Mesodermal cell (in vitro differentiated cells): ENCODE results near the gene ZNF778.
"Not testable (repeated sequence)": the region's sequence is repeated elsewhere in the genome, so short reads cannot be mapped to it uniquely, and the experiment has no call there.

Experiments used
- H3K27ac ChIP-seq: 2 replicates; pipeline ENCODE4 v1.7.0; 2013; ENCODE audit warnings: mild to moderate bottlenecking, low read depth, low read length, moderate library complexity; ENCODE audit not compliant: severe bottlenecking
- H3K36me3 ChIP-seq: 2 replicates; pipeline ENCODE4 v1.7.1; 2013; ENCODE audit warnings: mild to moderate bottlenecking, low read length, moderate library complexity; ENCODE audit not compliant: control insufficient read depth, insufficient read depth
- H3K4me1 ChIP-seq: one replicate; pipeline ENCODE4 v1.7.1; 2013; ENCODE audit warnings: mild to moderate bottlenecking, low read length; ENCODE audit not compliant: insufficient read depth, control insufficient read depth, poor library complexity, severe bottlenecking
- H3K4me3 ChIP-seq: 2 replicates; pipeline ENCODE4 v1.7.0; 2013; ENCODE audit warnings: low read length, control low read depth, mild to moderate bottlenecking; ENCODE audit not compliant: insufficient read depth, poor library complexity, severe bottlenecking; ENCODE audit errors: extremely low read depth
- H3K9me3 ChIP-seq: 2 replicates; pipeline ENCODE4 v1.7.1; 2013; ENCODE audit warnings: mild to moderate bottlenecking, low read length, moderate library complexity; ENCODE audit not compliant: control insufficient read depth
- WGBS, 2 experiments: methylation state at CpG; one replicate each; pipeline ENCODE4 v1.1.5; 2013; ENCODE audit warnings: missing lambda C conversion rate in 2 of 2; ENCODE audit not compliant: insufficient coverage in 2 of 2; 5-methylcytosine and 5-hydroxymethylcytosine counted together

The ZNF778 gene

GRCh38 chr16:89247734-89248075, 30.2 kb downstream of the ZNF778 start:
- H3K27ac ChIP-seq, H3K4me1 ChIP-seq, H3K36me3 ChIP-seq: not testable (repeated sequence)
- 1% methylated on average over 33 to 40 of the region's 45 CpGs for WGBS, 2 experiments
- Histone ChIP-seq H3K9me3 (peaks cover 16% of the 10 kb centered on the region), H3K4me3 (peak overlapping the region; percentile 49)

- Histone ChIP-seq H3K36me3 (no peaks in the 10 kb centered on the region), H3K27ac (no peak overlapping the region), H3K4me1 (no peaks in the 10 kb centered on the region), H3K4me3 (peak overlapping the region; percentile 49), H3K9me3 (peaks cover 18% of the 10 kb centered on the region)
- 80 to 86% methylated on average over 60 to 68 of the region's 69 CpGs for WGBS, 2 experiments
Observed at GRCh38 chr16:89248196-89248982, 30.9 kb downstream of the ZNF778 start.

GRCh38 chr16:89253548-89254287, 36.2 kb downstream of the ZNF778 start:
- H3K27ac ChIP-seq, result no peak overlapping the region
- H3K4me3 ChIP-seq, result no peak overlapping the region
- H3K4me1 ChIP-seq, result no peaks in the 10 kb centered on the region
- peaks cover 15% of the 10 kb centered on the region for H3K9me3 ChIP-seq
- WGBS, 2 experiments, result 92 to 97% methylated on average over 8 of the region's 10 CpGs
- H3K36me3 ChIP-seq, result no peaks in the 10 kb centered on the region

GRCh38 chr16:89256651-89257254, 39.2 kb downstream of the ZNF778 start:
- WGBS, 2 experiments, result 53 to 66% methylated on average over 41 to 51 of the region's 57 CpGs
- H3K27ac ChIP-seq, result no peak overlapping the region
- no peak overlapping the region for H3K4me3 ChIP-seq
- no peaks in the 10 kb centered on the region for H3K4me1 ChIP-seq
- peaks cover 6% of the 10 kb centered on the region for H3K9me3 ChIP-seq
- no peaks in the 10 kb centered on the region for H3K36me3 ChIP-seq

GRCh38 chr16:89257281-89257731, 39.8 kb downstream of the ZNF778 start:
- no peaks in the 10 kb centered on the region for H3K4me1 ChIP-seq
- H3K4me3 ChIP-seq, result no peak overlapping the region

GRCh38 chr16:89257757-89258465, 40.4 kb downstream of the ZNF778 start:
- Histone ChIP-seq H3K9me3 (peaks cover 6% of the 10 kb centered on the region), H3K27ac (no peak overlapping the region), H3K4me1 (no peaks in the 10 kb centered on the region), H3K36me3 (no peaks in the 10 kb centered on the region), H3K4me3 (no peak overlapping the region)
- WGBS, 2 experiments, result 82 to 85% methylated on average over 7 to 10 of the region's 18 CpGs

More at GRCh38 chr16:89257281-89257731, 39.8 kb downstream of the ZNF778 start:
- Histone ChIP-seq H3K27ac (no peak overlapping the region), H3K36me3 (no peaks in the 10 kb centered on the region), H3K9me3 (peaks cover 6% of the 10 kb centered on the region)
- WGBS, 2 experiments, result 41 to 53% methylated on average over 42 to 43 of the region's 44 CpGs

- not testable (repeated sequence) for H3K4me3 ChIP-seq, H3K4me1 ChIP-seq, H3K36me3 ChIP-seq, H3K27ac ChIP-seq, H3K9me3 ChIP-seq
- WGBS, 2 experiments, result 94 to 95% methylated on average over 10 to 12 of the region's 13 CpGs
Observed at GRCh38 chr16:89259901-89260300, 42.4 kb downstream of the ZNF778 start.

- no peak overlapping the region for H3K27ac ChIP-seq
- 95 to 97% methylated on average over 28 to 29 of the region's 30 CpGs for WGBS, 2 experiments
- no peaks in the 10 kb centered on the region for H3K9me3 ChIP-seq
- peaks cover 24% of the 10 kb centered on the region for H3K36me3 ChIP-seq
- no peaks in the 10 kb centered on the region for H3K4me1 ChIP-seq
- no peak overlapping the region for H3K4me3 ChIP-seq
Observed at GRCh38 chr16:89261691-89262563, 44.4 kb downstream of the ZNF778 start.

- no peaks in the 10 kb centered on the region for H3K4me1 ChIP-seq
- H3K36me3 ChIP-seq, result peaks cover 46% of the 10 kb centered on the region
- no peak overlapping the region for H3K27ac ChIP-seq
- no peaks in the 10 kb centered on the region for H3K9me3 ChIP-seq
- H3K4me3 ChIP-seq, result no peak overlapping the region
- 95 to 99% methylated on average over 11 to 13 of the region's 19 CpGs for WGBS, 2 experiments
Observed at GRCh38 chr16:89264800-89265550, 47.5 kb downstream of the ZNF778 start.
